T-helper 2 cell treated with Interferon-gamma antibody and Interleukin-4, amounts not matched to agents 5 μg/mL and 100 μg/mL, for 36 hours (primary cell): ENCODE data around the gene PDK4.

Experiments
- DNase-seq: peaks from one replicate; pipeline ENCODE4 v3.0.0; 2021; ENCODE audit warnings: low spot score
- H3K27ac Mint-ChIP-seq: one replicate; pipeline ENCODE4 v1.8.0; 2021; ENCODE audit warnings: mild to moderate bottlenecking, mixed read lengths
- H3K27me3 Mint-ChIP-seq: one replicate; pipeline ENCODE4 v1.8.0; 2021; ENCODE audit warnings: low read depth, mixed read lengths
- H3K36me3 Mint-ChIP-seq: one replicate; pipeline ENCODE4 v1.8.0; 2021; ENCODE audit warnings: low read depth, mixed read lengths
- H3K4me1 Mint-ChIP-seq: one replicate; pipeline ENCODE4 v1.8.0; 2021; ENCODE audit warnings: low read depth, mixed read lengths
- H3K4me3 Mint-ChIP-seq: one replicate; pipeline ENCODE4 v1.8.0; 2022; ENCODE audit warnings: mild to moderate bottlenecking, moderate library complexity, mixed read lengths
- H3K9me3 Mint-ChIP-seq: one replicate; pipeline ENCODE4 v1.8.0; 2021; ENCODE audit warnings: mixed read lengths

Gene PDK4

GRCh38 chr7:95596198-95597063, at the start of gene PDK4:
Gene PDK4, minus strand, starts transcription at chr7:95596516. Its CDS starts 223 bp downstream, at chr7:95596293.
- H3K4me3 Mint-ChIP-seq: no peak within 1 kb of the TSS
- H3K4me1 Mint-ChIP-seq: peaks cover 1% of the 10 kb centered on the region
- H3K36me3 Mint-ChIP-seq: no peaks in the 10 kb centered on the region
- H3K27me3 Mint-ChIP-seq: peaks cover 29% of the 10 kb centered on the region
- H3K9me3 Mint-ChIP-seq: no peaks in the 10 kb centered on the region
- DNase-seq: no peak
- H3K27ac Mint-ChIP-seq: no peak within 1 kb of the TSS

GRCh38 chr7:95642173-95642572, 45.9 kb upstream of the PDK4 start:
- no peak for DNase-seq
- Mint-ChIP-seq H3K4me3 (no peak overlapping the region), H3K27me3 (peaks cover 2% of the 10 kb centered on the region), H3K4me1 (no peaks in the 10 kb centered on the region), H3K9me3 (no peaks in the 10 kb centered on the region), H3K27ac (no peak overlapping the region), H3K36me3 (no peaks in the 10 kb centered on the region)

GRCh38 chr7:95636140-95636940, 40.0 kb upstream of the PDK4 start:
- no peak for DNase-seq
- Mint-ChIP-seq H3K36me3 (no peaks in the 10 kb centered on the region), H3K4me1 (peaks cover 7% of the 10 kb centered on the region), H3K27me3 (no peaks in the 10 kb centered on the region), H3K27ac (no peak overlapping the region), H3K4me3 (no peak overlapping the region), H3K9me3 (no peaks in the 10 kb centered on the region)

- Mint-ChIP-seq H3K9me3 (no peaks in the 10 kb centered on the region), H3K27ac (no peak overlapping the region), H3K4me1 (peaks cover 7% of the 10 kb centered on the region), H3K4me3 (no peak overlapping the region), H3K36me3 (no peaks in the 10 kb centered on the region), H3K27me3 (no peaks in the 10 kb centered on the region)
- no peak for DNase-seq
Measured at GRCh38 chr7:95632609-95633008, 36.3 kb upstream of the PDK4 start.

GRCh38 chr7:95631527-95631926, 35.2 kb upstream of the PDK4 start:
- Mint-ChIP-seq H3K9me3 (no peaks in the 10 kb centered on the region), H3K27ac (no peak overlapping the region), H3K27me3 (no peaks in the 10 kb centered on the region), H3K4me1 (peaks cover 4% of the 10 kb centered on the region), H3K36me3 (no peaks in the 10 kb centered on the region), H3K4me3 (no peak overlapping the region)
- no peak for DNase-seq

- H3K36me3 Mint-ChIP-seq: no peaks in the 10 kb centered on the region
- DNase-seq: no peak
- H3K27ac Mint-ChIP-seq: no peak overlapping the region
- H3K4me3 Mint-ChIP-seq: no peak overlapping the region
- H3K4me1 Mint-ChIP-seq: no peaks in the 10 kb centered on the region
- no peaks in the 10 kb centered on the region for H3K9me3 Mint-ChIP-seq
- no peaks in the 10 kb centered on the region for H3K27me3 Mint-ChIP-seq
Measured at GRCh38 chr7:95630702-95631458, 34.6 kb upstream of the PDK4 start.

GRCh38 chr7:95628831-95629439, 32.6 kb upstream of the PDK4 start:
- H3K27ac Mint-ChIP-seq: no peak overlapping the region
- no peaks in the 10 kb centered on the region for H3K9me3 Mint-ChIP-seq
- H3K4me1 Mint-ChIP-seq: no peaks in the 10 kb centered on the region
- no peak for DNase-seq
- H3K4me3 Mint-ChIP-seq: no peak overlapping the region
- no peaks in the 10 kb centered on the region for H3K36me3 Mint-ChIP-seq
- no peaks in the 10 kb centered on the region for H3K27me3 Mint-ChIP-seq

GRCh38 chr7:95623788-95624187, 27.5 kb upstream of the PDK4 start:
- DNase-seq: no peak
- Mint-ChIP-seq H3K27ac (no peak overlapping the region), H3K9me3 (no peaks in the 10 kb centered on the region), H3K27me3 (no peaks in the 10 kb centered on the region), H3K4me1 (no peaks in the 10 kb centered on the region), H3K4me3 (no peak overlapping the region), H3K36me3 (no peaks in the 10 kb centered on the region)

GRCh38 chr7:95622859-95623258, 26.5 kb upstream of the PDK4 start:
- Mint-ChIP-seq H3K27me3 (no peaks in the 10 kb centered on the region), H3K36me3 (no peaks in the 10 kb centered on the region), H3K4me1 (no peaks in the 10 kb centered on the region), H3K9me3 (no peaks in the 10 kb centered on the region), H3K27ac (no peak overlapping the region), H3K4me3 (no peak overlapping the region)
- no peak for DNase-seq

GRCh38 chr7:95622001-95622549, 25.8 kb upstream of the PDK4 start:
- H3K27me3 Mint-ChIP-seq: no peaks in the 10 kb centered on the region
- no peak overlapping the region for H3K4me3 Mint-ChIP-seq
- H3K4me1 Mint-ChIP-seq: no peaks in the 10 kb centered on the region
- no peak overlapping the region for H3K27ac Mint-ChIP-seq
- no peaks in the 10 kb centered on the region for H3K36me3 Mint-ChIP-seq
- H3K9me3 Mint-ChIP-seq: no peaks in the 10 kb centered on the region
- no peak for DNase-seq

- H3K36me3 Mint-ChIP-seq: no peaks in the 10 kb centered on the region
- no peak overlapping the region for H3K4me3 Mint-ChIP-seq
- H3K27me3 Mint-ChIP-seq: no peaks in the 10 kb centered on the region
Measured at GRCh38 chr7:95621404-95621803, 25.1 kb upstream of the PDK4 start.

GRCh38 chr7:95620631-95621030, 24.3 kb upstream of the PDK4 start:
- DNase-seq: no peak
- Mint-ChIP-seq H3K9me3 (no peaks in the 10 kb centered on the region), H3K4me1 (no peaks in the 10 kb centered on the region), H3K4me3 (no peak overlapping the region), H3K27ac (no peak overlapping the region), H3K27me3 (no peaks in the 10 kb centered on the region), H3K36me3 (no peaks in the 10 kb centered on the region)

More at GRCh38 chr7:95621404-95621803, 25.1 kb upstream of the PDK4 start:
- no peaks in the 10 kb centered on the region for H3K4me1 Mint-ChIP-seq
- no peaks in the 10 kb centered on the region for H3K9me3 Mint-ChIP-seq
- no peak overlapping the region for H3K27ac Mint-ChIP-seq
- DNase-seq: no peak

GRCh38 chr7:95619921-95620320, 23.6 kb upstream of the PDK4 start:
- no peaks in the 10 kb centered on the region for H3K4me1 Mint-ChIP-seq

More at GRCh38 chr7:95619921-95620320, 23.6 kb upstream of the PDK4 start:
- no peak for DNase-seq
- Mint-ChIP-seq H3K27ac (no peak overlapping the region), H3K4me3 (no peak overlapping the region), H3K36me3 (no peaks in the 10 kb centered on the region), H3K9me3 (no peaks in the 10 kb centered on the region), H3K27me3 (no peaks in the 10 kb centered on the region)
